H7 (cell line): ENCODE data around the gene PARD3B. TPM values are rescaled to one million over a fixed set of nuclear protein-coding genes. Genes with fewer than 3 reads are reported as not detected.

ENCODE experiments used
- DNase-seq: peaks from one replicate; pipeline ENCODE4 v3.0.0; 2012
- H3K27me3 ChIP-seq: 2 replicates; pipeline ENCODE4 v1.6.0; 2011; ENCODE audit warnings: mild to moderate bottlenecking, low read length; ENCODE audit not compliant: control insufficient read depth, insufficient read depth
- H3K36me3 ChIP-seq: replicated peaks from 2 replicates; pipeline ENCODE4 v1.5.1; 2011; ENCODE audit warnings: low read length; ENCODE audit not compliant: control insufficient read depth, insufficient read depth
- H3K4me3 ChIP-seq: 2 replicates; pipeline ENCODE4 v1.5.1; 2011; ENCODE audit warnings: low read depth, mild to moderate bottlenecking, control low read depth, low read length, moderate library complexity; ENCODE audit not compliant: insufficient read depth
- total RNA-seq: library from RNA; depleted of rRNA; stranded (reverse); fragments of >200 nt; shearing (Covaris generic); gene quantifications from 2 replicates; pipeline ENCODE4 v1.2.3, GENCODE V29; 2014

PARD3B gene
- total RNA-seq, 1 experiment from 2014 or later: 2.3 TPM

DNA sequence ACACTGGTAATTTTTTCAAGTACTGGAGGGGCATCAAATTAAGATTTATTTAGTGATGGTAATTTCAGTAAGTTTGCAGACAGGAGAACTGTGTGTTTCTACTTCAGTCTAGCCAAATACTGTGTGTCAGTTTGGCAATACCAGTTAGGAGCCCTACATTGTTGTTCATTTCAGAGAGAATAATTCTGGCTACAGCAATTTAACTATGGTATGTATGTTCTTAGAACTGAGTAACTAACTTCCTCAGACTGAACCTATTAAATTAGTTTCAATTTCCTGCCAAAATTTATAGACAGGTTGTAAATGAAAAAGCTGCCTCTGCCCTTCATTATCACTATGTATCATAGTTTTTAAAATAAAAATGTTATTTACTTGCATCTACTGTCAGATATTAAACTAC, 332.4 kb downstream of the PARD3B start:
- Histone ChIP-seq H3K27me3 (no peaks in the 10 kb centered on the region), H3K36me3 (no peaks in the 10 kb centered on the region), H3K4me3 (no peak overlapping the region)
- DNase-seq: no peak

DNA sequence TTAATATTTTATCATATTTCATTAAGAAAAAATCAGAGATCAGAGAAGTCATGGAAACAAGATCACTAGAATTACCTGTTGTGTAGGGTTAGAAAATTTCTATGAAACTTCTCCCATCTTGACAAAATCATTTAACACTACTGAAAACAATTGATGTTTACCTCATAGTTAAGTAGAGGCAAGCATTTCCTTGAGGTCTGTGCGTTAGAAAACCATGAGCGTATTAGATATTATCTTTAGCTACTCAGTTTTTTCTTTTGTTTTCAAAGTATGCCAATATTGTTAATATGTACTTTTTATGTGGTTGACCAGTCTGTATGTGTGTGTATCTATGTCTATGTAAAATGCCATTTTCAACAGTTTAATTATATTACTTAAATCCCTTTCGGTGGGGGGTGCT, 335.7 kb downstream of the PARD3B start:
- no peak for DNase-seq
- H3K36me3 ChIP-seq: no peaks in the 10 kb centered on the region
- no peak overlapping the region for H3K4me3 ChIP-seq
- no peaks in the 10 kb centered on the region for H3K27me3 ChIP-seq

DNA sequence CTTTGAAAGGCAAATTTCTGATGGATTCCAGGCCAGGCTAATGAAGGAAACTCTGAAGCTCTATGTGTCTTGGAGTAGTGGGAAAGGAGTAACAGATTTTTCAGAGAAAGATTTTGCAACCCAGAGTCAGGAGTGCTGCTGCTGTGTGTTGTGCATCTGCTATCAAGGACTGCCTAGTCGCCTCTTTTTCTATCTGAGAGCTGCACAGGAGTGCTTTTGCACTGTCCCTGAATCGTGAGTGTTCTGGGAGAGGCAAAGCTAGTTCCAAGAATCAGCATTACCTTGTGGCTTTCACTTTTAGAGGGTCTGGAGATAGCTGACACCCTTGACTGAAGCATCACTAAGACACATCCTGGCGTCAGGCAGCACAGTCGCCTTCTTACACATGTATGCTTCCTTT, 336.4 kb downstream of the PARD3B start:
- no peak for DNase-seq
- H3K36me3 ChIP-seq: no peaks in the 10 kb centered on the region
- no peaks in the 10 kb centered on the region for H3K27me3 ChIP-seq
- H3K4me3 ChIP-seq: no peak overlapping the region

DNA sequence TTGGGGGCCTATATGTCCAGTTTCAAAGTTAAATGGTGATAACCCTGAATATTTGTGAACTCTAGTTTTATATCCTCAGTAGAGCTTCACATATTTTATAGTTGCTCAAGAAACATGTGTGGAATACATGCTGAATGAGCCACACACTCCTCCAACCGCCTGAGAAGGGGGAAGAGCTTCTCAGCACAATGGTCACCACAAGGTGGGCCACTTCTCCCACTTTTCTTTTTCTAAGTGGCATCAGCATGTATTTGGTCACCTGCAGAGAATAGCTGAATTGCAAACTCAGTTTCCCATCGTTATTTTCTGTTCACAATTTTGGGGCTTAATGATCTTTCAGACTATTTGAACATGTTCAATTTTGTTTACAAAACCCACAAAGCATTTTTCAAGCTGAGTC, 340.5 kb downstream of the PARD3B start:
- DNase-seq: peak; percentile 10
- no peak overlapping the region for H3K4me3 ChIP-seq
- H3K36me3 ChIP-seq: no peaks in the 10 kb centered on the region

DNA sequence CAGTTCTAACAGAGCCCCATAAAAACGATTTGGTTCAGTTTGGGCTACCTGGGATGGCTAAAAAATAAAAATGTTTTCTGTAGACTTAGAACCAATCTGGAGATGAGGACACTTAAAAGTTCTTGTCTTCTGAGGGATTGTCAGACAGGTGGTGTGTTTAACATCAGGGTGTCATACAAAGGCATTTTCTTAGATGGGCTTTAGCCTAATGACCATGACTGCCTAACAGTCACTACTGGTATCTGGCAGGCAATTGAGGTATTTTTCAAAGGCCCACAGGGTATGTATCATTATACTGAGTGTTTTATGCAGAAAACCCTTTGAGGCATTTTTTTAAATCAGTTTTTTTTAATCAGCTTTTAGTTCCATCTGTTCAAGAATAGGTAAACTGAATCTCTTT, 341.4 kb downstream of the PARD3B start:
- H3K36me3 ChIP-seq: no peaks in the 10 kb centered on the region
- H3K27me3 ChIP-seq: no peaks in the 10 kb centered on the region
- H3K4me3 ChIP-seq: no peak overlapping the region
- no peak for DNase-seq

More for the DNA sequence above, 340.5 kb downstream of the PARD3B start:
- no peaks in the 10 kb centered on the region for H3K27me3 ChIP-seq

DNA sequence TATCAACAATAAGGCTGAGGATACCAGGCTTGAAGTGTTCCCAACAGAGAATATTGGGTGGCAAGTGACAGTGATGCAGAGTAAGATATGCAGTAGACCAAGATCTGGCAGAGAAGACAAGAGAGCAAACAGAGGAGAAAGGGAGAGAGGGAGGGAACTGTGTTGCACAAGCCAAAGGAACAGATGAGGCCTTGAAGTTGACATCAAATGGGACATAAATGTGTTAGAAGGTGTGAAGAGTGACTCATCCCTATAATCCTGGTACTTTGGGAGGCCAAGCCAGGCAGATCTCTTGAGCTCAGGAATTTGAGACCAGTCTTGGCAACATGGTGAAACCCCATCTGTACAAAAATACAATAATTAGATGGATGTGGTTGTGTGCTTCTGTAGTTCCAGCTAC, 342.9 kb downstream of the PARD3B start:
- no peaks in the 10 kb centered on the region for H3K36me3 ChIP-seq
- DNase-seq: no peak
- H3K4me3 ChIP-seq: no peak overlapping the region
- H3K27me3 ChIP-seq: no peaks in the 10 kb centered on the region

DNA sequence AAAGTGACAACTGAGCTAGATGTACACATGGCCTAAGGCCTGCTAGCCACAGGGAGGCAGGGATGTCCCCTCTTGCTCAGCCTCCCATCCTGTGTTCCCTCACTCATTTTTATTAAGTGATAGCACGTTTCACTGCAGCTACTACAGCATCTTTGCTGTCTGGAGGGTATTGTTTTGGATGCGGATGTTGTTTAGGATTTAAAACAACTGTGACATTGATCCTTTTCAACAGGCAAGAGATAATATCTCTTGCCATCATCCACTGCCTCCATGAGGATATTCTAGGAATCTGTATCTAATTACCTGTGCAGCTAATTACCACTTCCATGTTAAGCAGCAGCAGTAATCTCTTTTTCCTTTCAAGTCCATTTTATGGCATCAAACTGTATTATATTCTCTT, 345.4 kb downstream of the PARD3B start:
- H3K4me3 ChIP-seq: no peak overlapping the region
- DNase-seq: no peak
- no peaks in the 10 kb centered on the region for H3K27me3 ChIP-seq
- H3K36me3 ChIP-seq: no peaks in the 10 kb centered on the region

DNA sequence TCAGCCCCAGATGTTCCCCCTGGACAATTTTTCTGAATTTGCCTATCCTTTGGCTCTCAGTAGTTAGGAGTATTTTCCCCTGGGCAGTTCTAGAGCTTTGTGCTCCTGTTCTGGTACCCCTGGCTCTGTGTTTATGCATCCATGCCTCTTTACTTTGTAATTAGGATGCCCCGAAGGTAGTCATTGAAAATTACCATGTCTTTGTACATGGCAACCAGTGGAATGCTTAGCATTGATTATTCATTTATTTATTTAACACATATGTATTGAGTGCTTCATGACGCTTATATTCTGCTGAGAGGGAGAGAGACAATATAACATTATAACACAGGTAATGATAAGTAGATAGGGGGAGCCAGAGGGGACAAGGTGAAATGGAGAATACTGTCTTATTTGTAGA, 346.5 kb downstream of the PARD3B start:
- no peaks in the 10 kb centered on the region for H3K27me3 ChIP-seq
- no peak overlapping the region for H3K4me3 ChIP-seq
- DNase-seq: no peak
- no peaks in the 10 kb centered on the region for H3K36me3 ChIP-seq

DNA sequence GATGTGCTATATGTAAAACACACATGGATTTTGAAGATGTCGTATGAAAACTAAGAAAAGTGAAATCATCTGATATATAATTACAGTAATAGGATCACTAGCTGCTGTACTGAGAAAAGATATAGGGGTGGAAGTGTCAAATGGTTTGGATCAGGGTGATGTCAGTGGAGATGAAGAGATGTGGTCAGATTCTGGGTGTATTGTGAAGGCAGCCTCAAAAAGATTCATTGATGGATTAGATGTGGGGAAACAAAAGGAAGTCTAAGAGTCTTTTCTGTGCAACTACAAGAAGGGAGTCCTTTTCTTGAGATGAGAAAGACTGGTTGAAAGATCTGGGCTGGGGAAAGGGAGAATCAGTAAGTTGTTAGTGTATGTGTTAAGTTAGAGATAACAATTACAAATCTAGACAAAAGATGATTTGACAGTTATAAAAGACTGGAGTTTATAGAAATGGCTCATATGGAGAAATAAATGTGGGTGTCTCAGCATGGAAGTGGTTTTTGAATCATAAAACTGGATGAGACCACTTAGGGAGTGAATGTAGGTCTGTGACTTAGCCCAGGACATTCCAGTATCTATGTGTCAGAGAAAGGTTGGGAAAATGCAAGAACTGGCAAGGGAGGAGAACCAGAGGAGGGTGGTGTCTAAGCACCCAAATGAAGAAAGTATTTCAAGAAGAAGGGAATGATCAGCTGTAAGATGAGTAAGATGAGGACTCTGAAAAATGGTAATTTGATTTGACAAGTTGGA, 347.4 kb downstream of the PARD3B start:
- no peak overlapping the region for H3K4me3 ChIP-seq
- DNase-seq: no peak
- no peaks in the 10 kb centered on the region for H3K27me3 ChIP-seq
- H3K36me3 ChIP-seq: no peaks in the 10 kb centered on the region

DNA sequence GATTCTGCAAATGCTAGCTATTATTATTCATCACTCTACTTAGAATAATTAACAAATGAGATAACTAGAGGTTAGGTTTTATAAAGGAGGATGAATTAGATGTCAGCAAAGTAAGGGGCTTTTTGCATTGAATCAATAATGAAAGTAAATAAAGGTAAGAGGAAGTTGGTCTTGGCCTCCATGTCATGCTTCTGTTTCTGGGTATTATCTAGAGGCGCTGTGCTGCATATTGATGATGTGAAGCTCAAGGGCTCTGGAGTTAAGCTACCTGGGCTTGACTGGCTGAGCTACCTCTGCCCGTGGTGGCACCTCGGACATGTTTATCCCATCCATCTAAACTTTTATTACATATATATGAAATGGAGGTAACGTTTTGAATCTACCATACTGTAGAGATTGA, 350.9 kb downstream of the PARD3B start:
- Histone ChIP-seq H3K27me3 (no peaks in the 10 kb centered on the region), H3K4me3 (no peak overlapping the region), H3K36me3 (no peaks in the 10 kb centered on the region)
- DNase-seq: no peak

DNA sequence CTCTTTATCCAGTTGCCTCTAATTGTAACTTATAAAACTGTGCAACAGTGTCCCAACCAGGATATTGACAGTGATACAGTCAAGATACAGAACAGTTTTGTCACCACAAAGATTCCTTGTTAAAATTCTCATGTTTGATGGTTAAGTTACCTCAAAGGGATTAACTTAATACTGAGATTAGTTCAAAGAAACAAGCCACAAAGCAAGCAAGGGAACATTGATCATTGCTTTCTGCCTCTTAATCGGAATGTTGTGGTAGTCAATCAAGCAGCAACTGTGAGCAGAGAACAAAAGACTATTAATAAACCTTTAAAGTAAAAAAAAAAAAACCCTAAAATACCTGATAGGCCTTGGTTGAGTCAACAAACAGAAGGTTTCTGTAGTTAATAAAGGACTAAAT, 352.3 kb downstream of the PARD3B start:
- no peak overlapping the region for H3K4me3 ChIP-seq
- no peaks in the 10 kb centered on the region for H3K27me3 ChIP-seq
- no peak for DNase-seq
- no peaks in the 10 kb centered on the region for H3K36me3 ChIP-seq

DNA sequence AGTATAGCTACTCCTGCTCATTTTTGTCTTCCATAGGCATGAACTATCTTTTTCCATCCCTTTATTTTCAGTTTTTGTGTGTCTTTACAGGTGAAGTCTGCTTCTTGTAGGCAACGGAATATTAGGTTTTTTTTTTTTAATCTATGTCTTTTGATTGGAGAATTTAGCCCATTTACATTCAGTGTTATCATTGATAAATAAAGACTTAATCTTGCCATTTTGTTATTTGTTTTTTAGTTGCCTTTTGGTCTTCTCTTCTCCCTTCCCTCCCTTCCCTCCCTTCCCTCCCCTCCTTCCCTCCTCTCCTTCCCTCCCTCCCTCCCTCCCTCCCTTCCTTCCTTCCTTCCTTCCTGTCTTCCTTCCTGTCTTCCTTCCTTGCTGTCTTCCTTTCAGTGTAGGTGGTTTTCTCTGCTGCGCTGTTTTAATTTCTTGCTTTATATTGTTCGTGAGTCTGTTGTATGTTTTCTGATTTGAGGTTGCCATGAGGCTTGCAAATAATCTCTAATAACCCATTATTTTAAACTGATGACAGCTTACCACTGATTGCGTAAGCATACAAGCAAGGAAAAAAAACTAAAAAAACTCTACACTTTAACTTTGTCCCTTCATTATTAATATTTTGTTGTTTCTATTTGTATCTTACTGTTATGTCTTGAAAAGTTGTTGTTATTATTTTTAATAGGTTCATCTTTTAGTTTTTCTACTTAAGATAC, 353.8 kb downstream of the PARD3B start:
- Histone ChIP-seq H3K27me3 (no peaks in the 10 kb centered on the region), H3K36me3 (no peaks in the 10 kb centered on the region), H3K4me3 (no peak overlapping the region)
- no peak for DNase-seq

DNA sequence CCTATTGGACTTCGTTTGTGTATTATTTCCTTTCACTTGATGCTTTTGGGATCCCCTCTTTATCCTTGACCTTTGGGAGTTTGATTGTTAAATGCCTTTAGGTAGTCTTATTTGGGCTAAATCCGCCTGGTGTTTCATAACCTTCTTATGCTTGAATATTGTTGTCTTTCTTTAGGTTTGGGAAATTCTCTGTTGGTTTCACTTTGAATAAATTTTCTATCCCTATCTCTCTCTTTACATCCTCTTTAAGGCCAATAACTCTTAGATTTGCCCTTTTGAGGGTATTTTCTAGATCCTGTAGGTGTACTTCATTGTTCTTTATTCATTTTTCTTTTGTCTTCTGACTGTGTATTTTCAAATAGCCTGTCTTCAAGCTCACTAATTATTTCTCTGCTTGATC, 354.7 kb downstream of the PARD3B start:
- no peak for DNase-seq

DNA sequence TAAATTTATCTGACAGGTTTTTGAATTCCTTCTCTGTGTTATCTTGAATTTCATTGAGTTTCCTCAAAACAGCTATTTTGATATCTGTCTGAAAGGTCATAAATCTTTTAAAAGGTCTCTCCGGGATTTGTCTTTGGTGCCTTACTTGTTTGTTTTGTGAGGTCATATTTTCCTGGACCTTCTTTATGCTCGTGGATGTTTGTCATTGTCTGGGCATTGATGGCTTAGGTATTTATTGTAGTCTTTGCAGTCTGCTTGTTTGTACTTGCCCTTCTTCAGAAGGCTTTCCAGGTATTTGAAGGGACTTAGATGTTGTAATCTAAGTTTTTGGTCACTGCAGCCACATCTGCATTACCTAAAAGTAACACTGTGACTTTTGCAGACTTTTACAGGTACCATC, 355.2 kb downstream of the PARD3B start:
- no peak for DNase-seq
- Histone ChIP-seq H3K27me3 (no peaks in the 10 kb centered on the region), H3K36me3 (no peaks in the 10 kb centered on the region), H3K4me3 (no peak overlapping the region)

More for the DNA sequence above, 354.7 kb downstream of the PARD3B start:
- Histone ChIP-seq H3K4me3 (no peak overlapping the region), H3K27me3 (no peaks in the 10 kb centered on the region), H3K36me3 (no peaks in the 10 kb centered on the region)

DNA sequence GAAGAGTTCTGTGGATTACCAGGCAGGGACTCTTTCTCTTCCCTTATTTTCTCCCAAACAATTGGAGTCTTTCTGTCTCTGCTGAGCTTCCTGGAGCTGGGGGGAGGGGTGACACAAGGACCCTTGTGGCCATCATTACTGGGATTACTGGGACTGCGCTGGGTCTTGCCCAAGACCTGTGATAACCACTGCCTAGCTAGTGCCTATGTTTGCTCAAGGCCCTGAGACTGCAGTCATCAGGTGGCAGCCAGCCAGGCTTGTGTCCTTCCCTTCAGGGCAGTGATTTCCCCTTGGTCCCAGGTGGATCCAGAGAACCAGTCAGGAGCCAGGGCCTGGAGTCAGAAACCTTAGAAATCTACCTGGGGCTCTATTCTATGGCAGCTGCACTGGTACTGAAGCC, 355.6 kb downstream of the PARD3B start:
- Histone ChIP-seq H3K36me3 (no peaks in the 10 kb centered on the region), H3K27me3 (no peaks in the 10 kb centered on the region), H3K4me3 (no peak overlapping the region)
- no peak for DNase-seq
